Endothelial cell of hepatic sinusoid (primary cell): ENCODE results near the gene NEK10.
"Not testable (repeated sequence)": the region's sequence is repeated elsewhere in the genome, so short reads cannot be mapped to it uniquely, and the experiment has no call there.

ENCODE experiments used
- in situ Hi-C: cut with HindIII; loops from 2 replicates; pipeline ENCODE4 v1.10.0; 2017; ENCODE audit warnings: low sequenced_read_pairs

The NEK10 gene

DNA sequence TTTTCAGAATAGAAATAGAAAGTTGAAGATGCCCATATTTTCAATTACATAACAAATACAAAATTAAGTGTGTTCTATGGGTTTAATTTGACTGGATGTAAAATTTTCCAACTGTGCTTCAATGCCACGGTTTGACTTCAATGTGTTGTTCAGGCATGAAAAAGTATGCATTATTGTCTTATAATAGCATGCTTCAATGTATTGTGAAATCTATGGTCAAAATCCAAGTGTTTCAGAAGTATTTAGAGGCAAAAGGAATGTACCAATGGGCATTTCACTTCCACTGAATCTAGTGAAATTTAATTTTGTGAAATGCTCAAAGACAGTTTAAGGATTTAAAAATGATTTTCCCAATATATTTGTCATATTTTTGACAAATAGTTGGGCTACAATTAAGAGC, 16.0 kb downstream of the NEK10 start:
- in situ Hi-C loops: no loop called here

DNA sequence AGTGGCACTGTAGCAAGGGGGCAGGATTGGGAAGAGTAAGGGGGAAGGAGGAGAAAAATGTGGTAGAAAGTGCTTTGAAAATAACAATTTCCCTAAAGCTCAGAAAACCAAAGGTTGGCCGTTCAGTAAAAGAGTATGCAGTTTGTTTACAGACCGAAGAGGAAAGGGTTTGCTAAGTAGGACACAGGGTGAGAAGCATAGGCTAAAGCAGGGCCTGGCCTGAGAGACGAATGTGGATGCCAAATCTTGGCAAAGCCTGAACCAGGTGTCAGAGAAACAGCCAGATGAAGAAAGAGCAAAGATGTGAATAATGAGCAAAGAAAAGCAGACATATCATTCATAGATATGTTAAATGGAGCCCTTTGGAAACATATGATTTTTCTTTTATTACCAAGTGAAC, 17.1 kb downstream of the NEK10 start:
- in situ Hi-C loops: no loop called here

DNA sequence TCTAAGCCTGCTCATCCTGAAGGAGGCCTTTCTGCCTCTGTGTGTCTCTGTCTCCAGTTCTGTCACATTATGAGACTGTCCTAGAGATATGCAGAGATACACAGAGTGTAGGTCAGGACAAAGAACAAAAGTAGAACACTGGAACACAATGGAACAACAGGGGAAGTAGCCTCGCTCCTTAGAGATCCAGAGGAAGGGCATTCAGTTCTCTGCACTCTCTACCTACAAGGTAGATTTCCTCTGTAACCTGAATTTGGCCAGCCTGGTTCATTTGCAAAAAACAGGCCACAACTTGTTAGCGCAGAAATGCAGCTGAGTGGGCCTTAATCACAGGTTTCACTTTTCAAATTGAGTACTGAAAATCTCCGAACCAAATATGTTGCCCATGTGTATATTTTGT, 19.4 kb downstream of the NEK10 start:
- in situ Hi-C loops: no loop called here

DNA sequence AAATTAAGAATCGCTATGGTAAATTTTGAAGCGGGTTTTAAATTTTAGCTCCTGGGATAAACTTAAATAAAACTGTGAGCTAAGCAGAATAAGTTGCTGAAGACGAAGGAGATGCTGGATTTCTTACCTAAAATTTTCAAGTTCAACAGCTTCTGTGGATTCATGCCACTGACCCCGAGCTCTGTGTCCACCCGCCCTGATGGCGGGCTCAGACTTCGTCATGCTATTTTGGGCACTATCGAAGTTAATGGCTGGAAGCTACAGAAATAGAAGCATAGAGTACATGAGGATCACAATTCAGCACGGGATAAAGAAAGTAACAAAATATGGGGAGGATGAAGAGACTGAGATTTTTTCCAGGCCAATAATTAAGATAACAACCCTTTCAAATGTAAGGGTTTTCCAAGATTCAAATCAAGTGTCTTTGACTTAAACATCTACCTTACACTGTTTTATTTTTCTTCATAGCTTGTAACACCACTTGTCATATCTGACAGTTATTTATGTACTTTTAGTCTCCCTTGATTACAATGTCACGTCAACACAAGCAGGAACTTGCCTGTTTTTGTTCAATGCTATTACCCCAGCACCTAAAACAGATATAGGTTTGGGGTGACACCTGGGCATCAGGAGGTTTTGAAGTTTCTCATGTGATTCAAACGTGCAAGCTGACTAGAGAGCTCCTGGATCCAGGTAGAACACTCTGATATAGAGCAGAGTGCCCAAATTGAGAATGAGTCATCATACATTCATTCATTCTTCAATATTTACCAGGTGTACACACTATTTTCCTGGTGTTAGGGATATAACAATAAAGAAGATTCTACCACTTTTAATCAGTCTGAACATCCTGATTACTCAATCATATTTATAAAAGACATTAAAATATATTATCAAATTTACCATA, 23.0 kb downstream of the NEK10 start:
- in situ Hi-C loops: no loop called here

DNA sequence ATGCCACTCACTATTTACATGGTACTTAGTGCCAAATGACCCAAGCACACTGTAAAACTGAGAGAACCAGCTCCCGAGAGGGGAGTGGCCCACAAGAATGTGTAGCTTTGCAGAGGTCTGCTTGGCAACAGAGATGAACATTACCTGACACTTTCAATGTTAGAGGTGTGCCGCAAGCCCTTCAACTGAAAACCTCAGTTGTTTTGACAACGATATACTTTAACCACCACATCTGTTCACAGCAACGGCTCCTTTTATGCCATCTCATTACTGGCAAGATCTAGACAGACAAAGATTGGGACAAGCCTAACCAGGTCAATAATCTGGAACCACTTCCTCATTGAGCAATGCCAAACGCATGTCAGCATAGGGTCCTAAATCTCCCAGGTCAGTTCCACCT, 23.7 kb downstream of the NEK10 start:
- in situ Hi-C loops: no loop called here

DNA sequence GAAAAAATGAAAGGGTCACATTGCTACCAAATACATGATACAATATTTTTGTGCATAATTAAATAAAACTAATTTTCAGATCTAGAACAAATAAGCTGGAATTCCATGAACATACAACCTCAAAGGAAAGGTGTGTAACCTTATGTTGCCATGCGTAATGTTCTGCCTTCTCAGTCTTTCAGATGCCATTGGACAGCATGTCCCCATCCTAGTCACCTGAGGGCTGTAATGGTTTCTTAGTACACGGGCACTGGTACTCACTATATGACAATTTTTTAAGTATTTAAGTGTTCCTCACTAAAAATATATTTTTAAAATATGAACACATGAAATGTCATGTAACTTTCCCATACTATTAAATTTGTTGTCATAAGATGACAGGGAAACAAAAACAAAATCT, 24.1 kb downstream of the NEK10 start:
- in situ Hi-C loops: no loop called here

DNA sequence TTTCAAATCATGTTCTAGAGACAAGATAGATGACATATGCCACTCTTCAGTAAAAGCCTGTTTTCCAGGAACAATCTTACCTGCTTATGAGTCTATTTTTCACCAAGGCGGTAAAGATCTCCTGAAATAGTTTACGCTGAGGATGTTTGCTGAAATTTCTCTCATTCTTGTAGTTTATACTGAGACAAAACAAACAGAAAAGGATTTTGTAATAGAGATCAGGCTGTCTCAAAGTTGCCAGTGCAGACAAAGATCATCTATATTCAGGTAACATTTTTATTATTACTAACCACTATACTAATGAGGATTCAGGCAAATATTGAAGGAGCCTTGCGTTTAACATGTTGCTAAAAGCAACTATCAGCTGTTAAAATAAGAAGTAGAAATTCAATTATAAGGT, 25.0 kb downstream of the NEK10 start:
- in situ Hi-C loops: no loop called here

DNA sequence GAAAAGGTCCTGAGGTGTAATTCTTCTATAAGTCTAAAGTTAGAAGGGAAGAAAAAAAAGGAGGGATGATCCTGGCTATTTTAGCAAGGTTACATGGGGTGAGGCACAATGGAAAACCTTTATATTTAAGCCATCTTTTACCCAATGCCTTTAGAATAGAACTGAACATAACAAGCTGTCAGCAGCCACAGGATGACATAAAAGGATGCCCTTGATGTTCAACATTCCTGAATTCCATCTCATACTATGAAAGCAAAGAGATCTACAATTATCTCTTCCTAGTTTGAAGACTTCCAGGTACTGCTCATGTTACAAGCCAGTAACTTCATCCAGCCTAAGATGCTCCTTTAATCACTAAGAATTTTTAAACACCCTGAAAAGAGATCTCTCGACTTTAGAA, 26.9 kb downstream of the NEK10 start:
- in situ Hi-C loops: no loop called here

DNA sequence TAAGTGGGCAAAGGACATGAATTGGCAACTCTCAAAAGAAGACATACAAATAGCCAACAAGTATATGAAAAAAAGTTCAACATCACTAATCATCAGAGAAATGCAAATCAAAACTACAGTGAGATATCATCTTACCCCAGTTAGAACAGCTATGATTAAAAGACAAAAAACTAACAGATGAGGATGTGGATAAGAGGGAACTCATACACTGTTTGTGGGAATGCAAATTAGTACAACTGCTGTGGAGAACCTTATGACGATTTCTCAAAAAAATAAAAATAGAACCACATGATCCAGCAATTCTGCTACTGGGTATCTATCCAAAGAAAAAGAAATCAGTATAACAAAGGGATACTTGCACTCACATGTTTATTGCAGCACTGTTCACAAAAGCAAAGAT, 28.6 kb downstream of the NEK10 start:
- in situ Hi-C loops: no loop called here

DNA sequence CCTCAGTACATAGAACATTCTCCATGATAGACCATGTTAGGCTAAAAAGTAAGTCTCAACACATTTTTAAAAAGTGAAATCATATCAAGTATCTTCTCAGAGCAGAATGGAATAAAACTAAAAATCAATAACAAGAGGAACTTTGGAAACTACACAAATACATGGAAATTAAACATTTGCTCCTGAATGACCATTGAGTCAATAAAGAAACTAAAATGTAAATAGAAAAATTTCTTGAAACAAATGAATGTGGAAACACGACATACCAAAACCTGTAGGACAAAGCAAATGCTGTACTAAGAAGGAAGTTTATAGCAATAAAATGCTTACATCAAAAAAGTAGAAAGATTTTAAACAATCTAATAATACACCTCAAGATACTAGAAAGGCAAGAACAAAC, 33.6 kb downstream of the NEK10 start:
- in situ Hi-C loops: no loop called here

DNA sequence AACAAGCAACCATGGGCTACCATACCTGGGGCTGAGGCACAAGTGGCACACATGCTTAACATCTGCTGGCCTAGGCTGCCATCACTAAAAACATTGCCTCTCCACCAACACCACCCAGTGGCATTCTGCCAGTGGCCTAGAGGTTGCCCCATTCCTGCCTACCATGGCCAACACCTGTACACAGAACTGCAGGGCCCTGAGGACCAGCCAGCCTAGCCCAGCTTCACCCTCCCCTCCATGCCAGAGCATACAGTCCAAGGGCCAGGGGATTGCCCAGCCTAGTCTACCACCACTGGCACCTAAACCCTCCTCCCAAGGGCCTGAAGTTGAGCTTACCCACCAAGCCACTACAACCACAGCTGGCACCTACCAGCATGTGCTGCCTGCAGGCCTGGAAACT, 35.3 kb downstream of the NEK10 start:
- in situ Hi-C loops: loop anchor here (5.0 kb wide), 1 partner anchor 33 kb away; the partner anchor contains the start of gene NEK10

DNA sequence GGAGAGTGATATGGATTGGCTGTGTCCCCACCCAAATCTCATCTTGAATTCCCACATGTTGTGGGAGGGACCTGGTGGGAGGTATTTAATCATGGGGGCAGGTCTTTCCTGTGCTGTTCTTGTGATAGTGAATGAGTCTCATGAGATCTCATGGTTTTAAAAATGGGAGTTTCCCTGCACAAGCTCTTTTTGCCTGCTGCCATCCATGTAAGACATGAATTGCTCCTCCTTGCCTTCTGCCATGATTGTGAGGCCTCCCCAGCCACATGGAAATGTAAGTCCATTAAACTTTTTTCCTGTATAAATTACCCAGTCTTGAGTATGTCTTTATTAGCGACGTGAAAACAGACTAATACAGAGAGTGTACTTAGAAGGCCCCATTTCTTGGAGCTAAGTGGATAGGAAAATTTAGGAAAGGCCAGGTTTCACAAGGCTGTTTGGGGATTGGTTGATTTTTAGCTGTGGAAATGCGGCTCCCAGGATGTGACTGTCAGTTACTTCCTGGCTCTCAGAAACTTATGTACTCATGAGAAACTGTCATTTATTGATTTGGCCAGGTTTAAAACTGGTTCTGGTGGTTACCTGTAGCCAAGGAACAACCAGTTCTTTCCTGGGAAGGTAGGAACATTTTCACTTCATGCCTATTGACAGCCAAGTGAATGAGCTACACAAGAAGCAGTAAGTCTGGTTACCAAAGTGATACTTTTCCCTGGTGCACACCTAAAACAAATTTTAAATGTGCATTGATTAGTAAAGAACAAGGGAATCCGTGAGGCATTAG, 40.0 kb downstream of the NEK10 start:
- in situ Hi-C loops: not testable (repeated sequence)

DNA sequence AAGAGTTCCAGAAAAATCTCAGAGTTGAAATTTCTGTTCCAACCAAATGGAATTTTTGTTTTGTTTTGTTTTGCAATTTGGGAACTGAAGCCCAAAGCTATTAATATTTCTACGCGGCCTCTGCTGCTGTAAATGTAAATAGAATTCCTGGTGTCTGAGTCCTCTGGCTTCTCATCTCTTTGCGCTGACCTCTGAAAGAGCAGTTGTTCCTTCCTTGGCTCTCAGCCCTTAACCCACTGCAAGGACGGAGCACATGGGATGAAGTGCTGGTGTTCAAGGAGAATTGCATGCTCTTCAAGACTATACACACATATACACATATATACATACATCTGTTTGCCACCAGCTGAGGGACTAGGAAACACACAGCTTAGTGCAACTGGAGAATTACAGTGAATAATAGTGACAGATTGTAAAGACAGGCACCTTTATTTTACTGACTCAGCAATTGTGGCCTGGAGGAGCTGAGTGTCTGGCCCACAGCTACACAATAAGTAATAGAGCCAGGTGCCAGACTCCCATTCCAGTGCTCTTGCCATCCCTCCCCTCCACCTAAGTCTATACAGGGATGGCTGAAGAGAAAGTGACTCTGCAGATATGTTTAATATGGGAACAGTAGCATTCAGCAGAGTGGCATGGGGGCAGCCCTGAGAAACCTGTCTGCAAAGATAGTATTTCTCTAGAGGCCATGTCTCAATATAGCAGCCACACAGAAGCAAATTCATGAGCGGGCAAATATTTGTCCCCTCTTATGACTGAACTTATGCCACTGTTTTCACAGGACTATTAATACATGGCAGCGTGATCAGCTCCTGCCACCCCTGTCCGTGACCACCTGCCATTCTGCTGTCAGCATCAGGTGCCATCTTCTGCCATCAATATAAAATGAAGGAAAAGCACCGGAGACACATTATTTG, 42.3 kb downstream of the NEK10 start:
- in situ Hi-C loops: no loop called here

DNA sequence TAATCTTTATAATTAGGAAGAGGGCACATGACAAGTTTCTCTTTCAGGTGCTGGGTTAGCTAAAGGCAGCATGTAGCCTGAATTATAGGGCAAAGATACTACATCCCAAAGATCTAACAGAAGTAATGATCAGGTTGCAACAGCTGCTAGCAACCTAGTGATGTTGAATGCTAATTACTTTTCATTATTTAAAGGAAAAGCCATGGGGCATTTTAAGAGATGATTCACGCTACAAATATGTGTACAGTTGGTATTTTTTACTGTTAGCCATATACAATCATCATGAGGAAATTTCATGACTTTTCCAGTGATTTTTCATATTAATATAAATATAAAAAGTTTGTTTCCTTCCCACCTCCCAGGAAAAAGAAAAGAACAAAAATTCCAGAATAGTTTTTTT, 43.0 kb downstream of the NEK10 start:
- in situ Hi-C loops: no loop called here

DNA sequence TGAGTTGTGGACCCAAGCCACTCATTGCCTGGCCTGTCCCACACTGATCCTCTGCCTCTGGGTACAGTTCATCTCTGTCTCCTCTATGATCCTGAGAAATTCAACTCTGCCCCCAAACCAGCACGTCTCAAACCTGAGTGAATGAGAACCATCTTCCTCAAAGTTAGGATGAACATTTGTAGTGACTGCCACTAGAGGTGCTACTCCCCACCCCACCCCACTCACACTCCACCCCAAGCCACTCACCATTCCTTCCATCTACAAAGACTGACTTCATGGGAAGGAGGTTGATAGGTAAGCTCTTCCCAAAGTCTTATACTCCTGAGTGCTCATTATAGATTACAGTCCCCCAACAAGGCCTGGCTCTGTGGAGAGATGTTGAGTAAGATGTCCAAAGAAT, 43.8 kb downstream of the NEK10 start:
- in situ Hi-C loops: no loop called here

DNA sequence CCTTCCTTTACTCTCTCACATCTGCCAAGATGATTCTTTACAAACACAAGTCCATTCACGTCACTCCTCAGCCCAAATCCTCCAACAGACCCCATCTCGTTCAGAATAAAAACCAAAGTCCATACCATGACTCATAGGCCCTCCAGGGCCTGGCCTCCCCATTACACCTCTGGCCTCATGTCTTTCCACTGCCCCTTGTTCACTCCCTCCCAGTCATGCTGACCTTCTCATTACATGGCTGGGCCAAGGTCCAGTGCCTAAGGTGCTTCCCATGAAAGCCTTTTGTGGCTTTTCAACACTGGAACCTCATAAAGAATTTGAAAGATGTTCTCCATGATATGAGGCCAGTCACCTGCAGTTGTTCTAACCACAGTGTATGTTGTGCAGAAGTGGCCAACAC, 44.5 kb downstream of the NEK10 start:
- in situ Hi-C loops: loop anchor here (5.0 kb wide), 1 partner anchor 78 kb away; no protein-coding TSS in a partner anchor

DNA sequence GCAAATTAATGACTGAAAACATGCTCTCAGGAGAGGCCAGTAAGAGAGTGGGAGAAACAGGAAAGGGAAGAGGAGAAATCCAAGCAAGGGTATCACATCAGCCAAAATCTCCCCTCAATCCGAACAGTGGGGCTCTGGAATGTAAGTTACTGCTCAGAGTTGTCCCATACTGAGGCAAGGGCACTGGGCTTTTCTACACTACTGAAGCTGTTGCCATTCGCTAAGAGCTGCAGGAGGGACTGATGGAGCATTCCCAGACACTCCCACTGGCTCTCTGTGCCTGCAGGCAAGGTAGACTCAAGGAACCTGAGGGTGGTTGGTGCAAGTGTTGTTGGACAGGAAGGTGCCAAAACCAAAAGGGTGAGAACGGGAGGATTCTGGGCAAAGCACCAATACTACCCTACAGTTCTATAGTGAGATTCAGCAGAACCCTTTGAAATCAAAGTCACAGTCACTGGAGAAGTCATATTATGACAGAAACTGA, 46.1 kb downstream of the NEK10 start:
- in situ Hi-C loops: loop anchor here (5.0 kb wide), 1 partner anchor 79 kb away; no protein-coding TSS in a partner anchor

DNA sequence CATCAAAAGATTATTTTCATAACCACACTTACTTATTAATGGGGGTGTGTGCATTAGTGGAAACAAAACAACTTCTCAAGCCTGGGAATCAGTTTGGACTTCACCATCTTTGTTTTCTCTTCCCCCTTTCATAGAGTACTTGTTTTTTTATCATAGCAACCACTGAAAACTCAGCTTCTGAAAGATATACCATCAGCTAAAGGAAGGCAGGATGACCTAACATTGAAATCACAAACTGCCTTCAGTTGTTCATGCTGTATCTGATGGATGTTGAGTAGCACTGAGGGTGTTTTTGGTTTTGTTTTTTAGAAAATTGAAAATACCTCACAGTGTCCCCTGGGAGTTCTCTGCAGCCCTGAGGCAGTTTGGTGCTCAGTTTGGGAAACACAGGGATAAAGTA, 46.5 kb downstream of the NEK10 start:
- in situ Hi-C loops: loop anchor here (5.0 kb wide), 1 partner anchor 80 kb away; no protein-coding TSS in a partner anchor

DNA sequence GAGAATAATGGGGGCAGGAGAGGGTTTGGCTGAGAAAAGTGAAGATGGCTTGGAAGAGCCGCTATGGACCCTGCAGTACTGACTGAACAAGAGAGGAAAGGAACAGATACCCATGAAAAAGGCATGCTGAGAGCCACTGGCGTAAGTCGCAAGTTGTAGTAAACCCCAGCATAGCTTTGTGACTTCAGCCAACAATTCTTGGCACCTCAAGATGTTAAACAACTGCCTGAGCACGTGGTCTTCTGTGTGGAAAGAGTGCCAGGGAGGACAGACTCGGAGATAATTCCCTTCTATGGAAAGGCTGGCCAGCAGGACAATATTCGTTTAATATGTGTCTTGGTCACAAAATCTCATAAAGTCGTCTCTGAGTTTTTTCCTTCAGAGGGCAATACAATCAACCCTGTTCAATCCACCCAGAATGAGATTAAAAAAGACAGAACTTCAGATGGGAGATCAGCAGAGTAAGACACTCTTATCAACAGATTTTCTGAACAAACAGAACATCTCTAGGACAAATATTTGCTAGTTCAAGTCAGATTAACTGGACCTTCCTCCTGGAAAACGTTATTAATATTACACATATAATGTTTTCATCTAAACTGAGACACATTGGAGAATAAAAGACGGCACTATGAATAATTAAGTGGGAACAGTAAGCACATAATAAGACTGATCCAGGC, 49.2 kb downstream of the NEK10 start:
- in situ Hi-C loops: loop anchor here (5.0 kb wide), 1 partner anchor 82 kb away; no protein-coding TSS in a partner anchor

DNA sequence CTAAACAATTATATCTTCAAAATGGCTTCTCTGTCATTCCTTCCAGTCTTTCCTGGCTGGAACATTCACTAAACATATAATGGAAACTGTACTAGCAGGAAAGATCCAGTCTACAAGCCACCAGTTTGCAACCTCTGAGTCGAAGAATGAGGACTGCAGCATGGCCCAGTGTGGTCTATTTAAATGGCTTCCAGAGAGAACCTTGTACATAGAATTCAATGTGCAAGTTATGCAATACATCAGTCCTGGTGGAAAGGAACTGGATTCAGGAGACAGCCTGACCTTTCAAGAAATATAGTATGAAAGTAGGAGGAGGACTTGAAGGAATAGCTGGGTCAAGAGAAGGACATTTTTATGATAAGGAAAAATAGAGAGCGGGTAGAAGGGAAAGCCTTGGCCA, 49.9 kb downstream of the NEK10 start:
- in situ Hi-C loops: no loop called here
